Kidney capillary endothelial cell (primary cell): ENCODE results near the gene HIP1R.

ENCODE experiments used
- DNase-seq: peaks from one replicate; pipeline ENCODE4 v3.0.0-alpha.2; 2018; ENCODE audit warnings: low spot score

The HIP1R gene

DNA sequence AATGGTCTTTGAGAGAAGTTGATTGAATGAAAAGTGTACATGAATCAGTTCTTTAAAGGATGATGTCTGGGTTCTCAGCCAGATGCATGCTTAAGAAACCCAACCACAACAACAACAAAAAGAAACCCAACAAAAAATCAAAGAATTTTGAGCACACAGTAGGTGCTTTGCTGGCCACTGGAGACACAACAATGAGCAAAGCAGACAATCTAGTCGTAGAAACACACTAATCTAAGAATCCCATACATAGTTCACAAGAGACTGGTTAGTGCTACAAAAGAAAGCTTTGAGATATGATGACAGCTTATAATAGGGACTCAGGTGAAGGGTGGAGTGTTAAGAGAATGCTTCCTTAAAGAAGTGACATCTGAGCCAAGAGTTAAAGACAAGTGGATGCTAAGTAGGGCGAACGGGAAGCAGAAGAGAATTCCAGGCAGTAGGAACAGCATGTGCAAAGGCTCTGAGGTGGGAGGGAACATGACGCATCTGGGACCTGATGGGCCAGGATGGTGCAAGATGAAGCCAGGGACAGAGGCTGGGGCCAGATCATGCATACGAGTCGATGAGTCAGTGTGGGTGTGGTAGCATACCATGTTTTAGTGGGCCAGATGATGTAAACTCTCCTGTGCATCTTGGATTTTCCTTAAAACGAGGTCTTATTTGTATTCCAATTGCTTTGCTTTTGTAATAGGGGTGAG lies 4.6 kb upstream of the HIP1R start:
- no peak for DNase-seq

DNA sequence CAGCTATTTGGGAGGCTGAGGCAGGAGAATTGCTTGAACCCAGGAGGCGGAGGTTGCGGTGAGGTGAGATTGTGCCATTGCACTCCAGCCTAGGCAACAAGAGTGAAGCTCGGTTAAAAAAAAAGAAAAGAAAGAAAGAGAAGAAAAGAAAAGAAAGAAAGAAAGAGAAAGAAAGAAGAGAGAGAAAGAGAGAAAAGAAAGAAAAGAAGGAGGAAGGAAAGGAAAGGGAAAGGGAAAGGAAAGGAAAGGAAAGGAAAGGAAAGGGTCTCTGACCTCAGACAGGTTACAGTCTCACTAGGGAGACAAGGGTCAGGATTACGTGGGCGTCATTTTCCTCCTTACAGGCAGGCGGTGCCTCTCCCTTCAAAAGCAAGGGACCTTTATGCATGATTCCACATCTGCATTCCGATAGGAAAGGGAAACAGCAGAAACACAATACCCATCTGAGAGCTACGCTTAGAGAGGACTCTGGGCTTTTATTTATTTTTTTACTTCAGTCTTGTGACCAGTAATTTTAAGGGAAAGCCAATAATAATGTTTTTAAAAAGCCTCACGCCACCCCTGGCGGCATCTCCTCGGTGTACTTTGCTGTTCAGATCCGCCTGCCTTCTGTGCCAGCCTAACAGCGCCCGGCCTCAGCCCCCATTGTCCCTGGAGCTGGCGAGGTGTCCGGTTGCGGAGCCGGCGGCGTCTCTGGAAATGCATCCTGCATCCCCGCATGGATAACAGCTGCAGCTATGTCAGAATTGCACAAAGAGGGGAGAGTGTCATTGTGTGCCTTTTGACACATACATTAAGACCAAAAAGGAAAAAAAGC lies 945 bp upstream of the HIP1R start:
- DNase-seq: peak; percentile 69

GRCh38 chr12:122835750-122836026 lies 431 bp downstream of the HIP1R start:
- DNase-seq: no peak

GRCh38 chr12:122836027-122836921 lies 1.0 kb downstream of the HIP1R start:
- peak; percentile 62 for DNase-seq

DNA sequence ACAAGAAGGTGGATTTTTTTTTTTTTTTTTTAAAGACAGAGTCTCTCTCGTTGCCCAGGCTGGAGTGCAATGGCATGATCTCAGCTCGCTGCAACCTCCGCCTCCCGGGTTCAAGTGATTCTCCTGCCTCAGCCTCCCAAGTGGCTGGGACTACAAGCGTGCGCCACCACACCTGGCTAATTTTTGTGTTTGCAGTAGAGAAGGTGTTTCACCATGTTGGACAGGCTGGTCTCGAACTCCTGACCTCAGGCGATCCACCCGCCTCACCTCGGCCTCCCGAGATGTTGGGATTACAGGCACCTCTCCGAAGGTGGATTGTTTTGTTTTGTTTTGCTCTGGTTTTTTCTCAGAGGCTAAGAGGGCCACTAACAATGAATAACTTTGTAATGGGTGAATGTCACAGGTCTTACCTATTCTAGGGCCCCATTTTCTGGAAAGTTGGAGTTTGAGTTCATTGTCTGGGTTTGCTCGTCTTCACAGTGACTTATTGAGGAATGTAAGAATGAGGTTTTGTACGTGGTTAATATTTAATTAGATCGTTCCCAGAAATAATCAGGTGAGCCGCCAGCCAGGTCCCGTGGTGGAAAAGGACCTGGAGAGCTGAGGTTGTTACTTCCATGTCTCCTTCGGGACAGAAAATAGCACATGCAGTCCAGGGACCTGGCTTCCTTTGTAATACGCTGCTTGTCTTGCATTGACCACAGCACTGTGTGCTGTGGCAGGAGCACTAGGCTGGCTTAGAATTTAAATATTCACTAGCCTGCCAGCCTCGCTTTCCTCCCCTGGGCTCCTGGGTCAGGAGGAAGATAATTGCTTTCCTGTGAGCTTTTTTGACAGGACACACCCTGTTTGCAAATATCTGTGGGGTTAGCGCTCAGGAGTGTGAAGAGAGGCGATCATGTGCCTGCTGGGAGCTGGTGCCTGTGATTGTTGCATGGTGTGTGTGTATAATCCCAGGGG lies 2.3 kb downstream of the HIP1R start:
- DNase-seq: no peak

DNA sequence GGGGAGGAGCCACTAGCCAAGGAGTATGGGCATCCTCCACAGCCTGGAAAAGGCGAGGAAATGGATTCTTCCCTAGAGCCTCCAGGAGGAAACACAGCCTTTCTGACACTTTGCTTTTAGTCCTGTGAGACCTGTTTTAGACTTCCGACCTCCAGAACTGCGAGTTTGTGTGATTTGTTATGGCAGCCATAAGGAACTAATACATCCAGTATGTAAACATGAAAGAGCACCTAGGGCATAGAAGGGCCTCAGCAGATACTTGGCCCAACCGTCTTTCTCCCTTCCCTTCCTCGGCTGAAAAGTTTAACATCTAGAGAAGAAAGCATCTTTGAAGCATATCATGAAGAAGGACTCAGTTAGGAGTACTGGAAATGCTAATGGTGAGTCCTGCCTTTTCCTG lies 3.6 kb downstream of the HIP1R start:
- DNase-seq: no peak

GRCh38 chr12:122839907-122840554 lies 4.8 kb downstream of the HIP1R start:
- no peak for DNase-seq

DNA sequence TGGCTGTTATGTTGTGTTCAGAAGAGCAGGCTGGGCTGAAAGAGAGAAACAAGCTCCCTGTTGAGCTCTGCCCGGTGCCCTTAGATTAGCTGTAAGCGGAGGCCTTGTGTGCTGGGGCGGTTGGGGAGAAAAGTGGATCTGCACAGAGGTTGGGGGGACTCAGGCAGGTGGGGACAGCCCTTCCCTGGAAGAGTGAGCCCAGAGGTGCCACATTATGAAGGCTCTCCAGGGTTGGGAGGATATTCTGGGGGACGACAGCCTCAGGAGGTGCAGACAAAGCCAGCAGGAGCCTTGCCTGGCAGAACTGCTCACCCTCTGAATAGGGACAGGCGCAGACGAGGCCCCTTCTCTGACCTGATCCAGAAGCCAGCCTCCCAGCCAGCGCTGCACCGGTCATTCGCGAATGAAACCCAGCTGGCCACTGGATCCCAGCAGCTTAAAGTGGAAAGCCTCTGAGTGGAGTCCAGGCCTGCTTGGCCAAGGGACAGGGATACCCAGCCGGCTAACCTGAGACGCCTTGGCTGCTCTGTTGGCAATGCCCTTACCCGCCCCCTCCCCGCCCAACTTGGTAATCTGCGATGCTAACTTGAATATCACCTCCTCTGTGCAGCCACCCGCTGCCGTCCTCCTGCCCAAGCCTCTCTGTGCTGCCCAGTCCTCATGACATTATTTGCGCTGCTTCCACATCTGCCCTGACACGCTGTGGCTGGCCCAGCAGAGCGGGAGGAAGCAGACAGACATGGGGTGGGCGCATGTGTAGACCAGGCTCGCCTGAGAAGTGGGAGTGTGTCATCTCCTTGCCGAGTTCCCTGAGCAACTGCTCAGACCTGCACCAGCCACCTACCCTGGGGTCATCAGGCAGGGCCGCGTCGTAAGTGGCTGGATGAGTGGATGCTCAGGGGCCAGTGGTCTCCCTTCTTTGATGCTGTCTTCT lies 5.6 kb downstream of the HIP1R start:
- no peak for DNase-seq

DNA sequence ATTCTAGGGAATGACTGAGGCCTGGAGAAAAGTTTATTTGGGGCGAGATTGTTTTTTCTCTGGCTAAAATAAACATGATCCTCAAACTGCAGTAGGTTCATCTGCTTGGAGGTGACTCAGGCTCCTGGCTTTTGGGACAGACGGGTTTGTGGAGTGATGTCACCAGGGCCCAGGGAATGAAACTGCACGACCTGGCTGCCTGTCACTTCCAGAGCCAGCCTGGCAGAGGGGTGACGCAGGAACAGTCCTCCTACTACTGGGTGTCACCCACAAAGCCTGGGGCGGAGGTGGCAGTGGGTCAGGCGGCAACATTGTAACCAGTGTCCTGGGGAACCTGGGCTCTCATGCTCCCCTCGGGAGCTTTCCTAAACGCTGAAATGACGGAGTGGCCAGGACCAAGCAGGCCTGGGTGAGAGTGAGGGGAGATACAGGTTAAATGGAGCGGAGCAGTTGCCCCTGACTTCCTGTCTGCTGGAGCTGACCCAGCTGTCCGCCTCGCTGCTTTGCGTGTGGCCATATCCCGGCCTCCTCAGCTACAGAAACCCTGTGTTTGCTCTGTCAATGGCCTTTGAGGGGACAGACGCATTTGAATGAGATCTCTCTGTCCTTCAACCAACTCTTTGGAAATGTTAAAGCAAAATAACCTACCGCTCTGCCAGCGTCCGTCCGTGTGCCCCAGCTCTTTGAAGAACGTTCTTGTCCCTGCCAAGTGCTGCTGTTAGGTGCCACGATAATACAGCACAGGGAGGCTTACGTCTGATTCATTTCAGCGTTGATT lies 6.5 kb downstream of the HIP1R start:
- peak; percentile 54 for DNase-seq

DNA sequence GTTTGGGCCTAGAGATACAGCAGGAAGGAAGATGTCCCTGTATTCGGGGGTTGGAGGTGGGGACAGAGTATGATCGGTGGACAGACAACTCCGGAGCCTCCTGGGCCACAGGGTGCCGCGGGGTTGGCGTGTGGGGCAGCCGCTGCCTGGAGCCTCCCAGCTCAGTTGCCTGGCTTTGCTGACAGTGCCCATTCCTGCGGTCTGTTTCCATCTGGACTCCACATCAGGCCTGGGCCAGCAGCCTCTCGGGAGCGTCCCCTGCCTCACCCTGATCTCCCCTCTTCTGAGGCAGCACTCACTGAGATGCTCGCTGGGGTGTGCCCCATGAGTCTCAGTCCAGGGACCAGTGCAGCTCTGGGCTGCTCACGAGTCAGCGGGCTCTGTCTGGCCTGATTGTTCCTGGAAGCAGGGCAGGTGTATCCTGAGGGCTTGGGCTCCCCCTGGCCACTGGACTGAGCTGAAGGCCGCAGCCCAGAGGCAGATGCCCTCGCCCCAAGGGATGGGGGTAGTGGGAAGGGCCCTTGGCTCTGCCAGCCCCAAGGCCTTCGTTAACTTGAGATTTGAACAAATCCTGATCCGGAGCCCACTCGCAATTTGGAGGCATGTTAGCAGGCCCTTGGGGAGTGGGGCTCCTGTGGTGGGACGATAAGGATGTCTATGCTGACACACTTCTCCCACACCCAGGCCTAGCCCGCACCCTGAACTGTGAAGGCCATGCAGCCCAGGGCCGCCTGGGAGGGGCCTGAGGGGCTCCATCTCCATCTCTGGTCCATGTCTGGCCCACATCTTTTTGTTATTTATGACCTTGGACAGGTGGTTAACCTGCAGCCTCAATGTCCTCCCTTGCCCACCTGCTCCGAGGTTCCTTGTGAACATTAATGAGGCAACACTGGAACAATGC lies 7.5 kb downstream of the HIP1R start:
- no peak for DNase-seq

DNA sequence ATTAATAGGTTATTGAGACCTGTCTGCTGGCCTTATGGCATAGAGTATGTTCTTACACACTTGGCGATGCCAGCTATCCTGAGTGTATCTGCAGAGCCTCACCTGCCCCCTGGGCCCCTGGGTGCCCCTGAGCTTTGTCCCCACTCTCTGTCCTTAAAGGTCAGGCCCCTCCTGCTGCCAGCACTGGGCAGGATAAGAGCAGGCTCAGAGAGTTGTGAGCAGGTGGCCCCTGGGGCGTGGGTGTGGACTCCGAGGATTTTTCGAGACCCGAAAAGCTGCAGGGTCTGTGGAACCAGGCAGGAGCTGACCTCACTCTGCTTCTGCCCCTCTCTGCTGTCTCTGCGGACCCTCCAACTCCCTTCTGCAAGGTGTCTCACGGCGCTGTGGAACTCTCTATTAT lies 8.2 kb downstream of the HIP1R start:
- DNase-seq: no peak

DNA sequence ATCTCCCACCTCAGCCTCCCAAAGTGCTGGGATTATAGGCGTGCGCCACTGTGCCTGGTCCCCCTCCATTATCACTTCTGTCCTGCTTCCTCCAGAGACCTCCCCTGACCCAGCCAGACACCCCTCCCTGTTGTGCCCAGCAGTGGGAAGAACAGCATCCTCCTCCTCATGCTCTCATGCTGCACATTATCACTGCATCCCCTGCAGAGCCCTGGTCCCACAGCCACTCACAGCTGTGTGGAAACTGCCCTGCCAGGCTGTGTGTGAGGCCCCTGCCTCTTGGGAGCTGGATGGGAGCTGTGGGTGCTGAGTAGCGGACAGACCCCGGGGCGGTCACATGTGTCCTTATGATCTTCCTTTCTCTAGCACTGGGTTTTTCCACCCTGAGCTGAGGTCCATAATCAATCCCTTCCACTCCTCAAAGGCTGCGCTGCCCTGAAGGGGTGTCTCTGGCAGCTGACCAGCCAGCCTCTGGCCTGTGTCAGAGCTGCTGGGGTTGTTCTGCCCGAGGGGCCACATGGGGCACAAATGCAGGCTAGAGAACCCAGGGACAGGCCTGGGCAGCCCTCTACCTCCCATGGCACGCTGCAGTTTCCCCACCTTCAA lies 9.2 kb downstream of the HIP1R start:
- DNase-seq: no peak

- DNase-seq: no peak
These were observed 10.0 kb downstream of the HIP1R start for GRCh38 chr12:122845041-122845864.

DNA sequence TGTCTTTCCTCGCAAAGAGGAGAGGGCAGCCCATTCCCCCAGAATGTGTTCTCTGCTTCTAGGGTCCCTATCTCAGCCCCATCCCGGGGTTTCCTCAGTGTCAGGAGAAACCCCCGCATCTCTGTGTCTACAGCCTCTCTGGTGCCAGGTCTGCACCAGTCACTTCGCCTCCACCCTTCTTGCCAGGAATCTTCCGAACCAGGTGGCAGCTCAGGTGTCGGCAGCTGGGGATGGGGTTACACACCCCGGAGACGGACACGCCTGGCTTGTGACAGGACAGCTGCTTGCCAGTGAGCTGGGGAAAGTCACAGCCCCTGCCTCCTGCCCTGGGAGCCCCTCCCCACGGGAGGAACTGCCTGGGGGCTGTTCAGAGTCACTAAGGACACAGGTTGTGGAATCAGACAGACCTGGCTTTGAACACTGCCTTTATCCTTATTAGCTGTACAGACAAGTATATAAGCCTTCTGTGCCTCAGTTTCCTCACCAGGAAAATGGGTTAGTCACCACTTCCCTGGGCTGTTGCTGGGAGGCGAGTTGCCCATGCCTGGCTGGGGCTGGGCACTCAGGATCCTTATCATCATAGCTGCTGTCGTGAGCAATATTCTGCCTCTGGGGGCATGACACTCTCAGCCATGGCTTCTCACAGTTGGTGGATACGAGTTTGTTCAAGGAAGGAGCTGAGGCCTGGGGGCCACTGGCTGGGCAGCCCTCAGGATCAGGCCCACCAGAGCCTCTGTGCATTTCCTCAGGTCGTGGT lies 10.8 kb downstream of the HIP1R start:
- DNase-seq: no peak

- DNase-seq: no peak
These were observed 11.6 kb downstream of the HIP1R start for GRCh38 chr12:122846622-122847515.
